GM12878 (cell line): Measurements from ENCODE around the gene CSMD2. TPM values are rescaled to one million over a fixed set of nuclear protein-coding genes. Genes with fewer than 3 reads are reported as not detected.

Experiments used
- ATAC-seq: fragments of 200-7000 bp; cut with Tn5 transposase; 3 replicates; pipeline ENCODE4 v1.9.1; 2020; ENCODE audit warnings: mild to moderate bottlenecking, moderate library complexity
- BruUV-seq: library from RNA; stranded (reverse); fragments of 400-500 nt; replicated peaks from 2 replicates; lab custom pipeline; 2021; lab: Mats Ljungman, UMichigan
- CTCF ChIA-PET: fragments of 300-600 bp; sonication (Branson Sonifier 250); formaldehyde crosslinking; extraction: SDS; loops from one replicate; lab custom pipeline; 2021; ENCODE audit warnings: inconsistent platforms; lab: Yijun Ruan, JAX
- POLR2A ChIA-PET: fragments of 350-600 bp; formaldehyde crosslinking; extraction: SDS; loops from one replicate; lab custom pipeline; 2021; ENCODE audit warnings: inconsistent platforms; lab: Charles Lee
- RAD21 ChIA-PET: fragments of 300-600 bp; sonication (Branson Sonifier 250); formaldehyde crosslinking; loops from one replicate; lab custom pipeline; 2023; ENCODE audit warnings: antibody characterized with exemption; ENCODE audit not compliant: unreplicated experiment; lab: Charles Lee
- SMC1A ChIA-PET: fragments of 300-600 bp; sonication (Branson Sonifier 250); formaldehyde crosslinking; loops from one replicate; lab custom pipeline; 2023; ENCODE audit not compliant: unreplicated experiment, uncharacterized antibody; lab: Charles Lee
- DNase-seq: peaks from one replicate; pipeline ENCODE4 v3.0.0-alpha.2; 2011; ENCODE audit warnings: low read depth, low spot score
- FAIRE-seq: peaks from 3 replicates; lab custom pipeline; 2011; peaks lifted over from hg19 to GRCh38; lab: Jason Lieb, UNC
- H2AFZ ChIP-seq: 2 replicates; pipeline ENCODE4 v1.6.0; 2011; ENCODE audit warnings: low read depth, low read length, control low read depth; ENCODE audit not compliant: control insufficient read depth
- H3K27ac ChIP-seq: 2 replicates; pipeline ENCODE4 v1.5.1; 2011; ENCODE audit warnings: control low read depth; ENCODE audit not compliant: control insufficient read depth, insufficient read depth
- H3K27me3 ChIP-seq, 2 experiments: replicated peaks in 1 of 2; 2 replicates each; pipeline versions ENCODE4 v1.6.0 to v1.6.1; 2011; ENCODE audit warnings: low read length in 1 of 2; ENCODE audit not compliant: control insufficient read depth in 2 of 2, insufficient read depth in 2 of 2
- H3K36me3 ChIP-seq, 2 experiments: 2 replicates each; pipeline ENCODE4 v1.5.1; 2011; ENCODE audit warnings: low read length in 1 of 2; ENCODE audit not compliant: control insufficient read depth in 2 of 2, insufficient read depth in 2 of 2
- H3K4me1 ChIP-seq: 2 replicates; pipeline ENCODE4 v1.6.1; 2011; ENCODE audit warnings: mild to moderate bottlenecking, low read length, moderate library complexity, mixed read lengths; ENCODE audit not compliant: control insufficient read depth, insufficient read depth
- H3K4me2 ChIP-seq: 2 replicates; pipeline ENCODE4 v1.6.0; 2011; ENCODE audit warnings: control low read depth; ENCODE audit not compliant: control insufficient read depth, insufficient read depth
- H3K4me3 ChIP-seq: fragments of 200-600 bp; sonication (generic); 2 replicates; pipeline ENCODE4 v1.5.1; 2016
- H3K79me2 ChIP-seq: 2 replicates; pipeline ENCODE4 v1.6.0; 2011; ENCODE audit warnings: low read length; ENCODE audit not compliant: control insufficient read depth, insufficient read depth
- H3K9ac ChIP-seq: 2 replicates; pipeline ENCODE4 v1.8.0; 2011; ENCODE audit warnings: low read length, control low read depth, mixed read lengths; ENCODE audit not compliant: control insufficient read depth, insufficient read depth
- H3K9me3 ChIP-seq: replicated peaks from 3 replicates; pipeline ENCODE4 v1.5.1; 2011; ENCODE audit warnings: mild to moderate bottlenecking, low read length; ENCODE audit not compliant: control insufficient read depth, insufficient read depth
- H4K20me1 ChIP-seq: 2 replicates; pipeline ENCODE4 v1.6.0; 2011; ENCODE audit not compliant: control insufficient read depth, insufficient read depth
- ASH2L ChIP-seq: fragments of 300-600, 200-600 bp; sonication (generic); IDR thresholded peaks from 2 replicates; pipeline ENCODE4 v1.6.1; 2017; ENCODE audit warnings: low read depth, mild to moderate bottlenecking, borderline replicate concordance
- CHD1 ChIP-seq: IDR thresholded peaks from 2 replicates; pipeline ENCODE4 v1.6.1; 2012; ENCODE audit warnings: low read depth, low read length, improper control_type of control experiment
- NKRF ChIP-seq: fragments of 450-650 bp; conservative IDR thresholded peaks from 2 replicates; pipeline ENCODE4 v1.6.1; 2017; ENCODE audit warnings: mild to moderate bottlenecking, moderate library complexity
- NR2C1 ChIP-seq: fragments of 450-650 bp; IDR thresholded peaks from 2 replicates; pipeline ENCODE4 v1.6.1; 2017; ENCODE audit warnings: antibody characterized with exemption, mild to moderate bottlenecking, moderate library complexity
- POLR2A ChIP-seq: IDR thresholded peaks from 2 replicates; pipeline ENCODE4 v1.6.1; 2011; ENCODE audit warnings: low read depth, mild to moderate bottlenecking, low read length
- POU2F2 ChIP-seq: IDR thresholded peaks from 3 replicates; pipeline ENCODE4 v1.6.1; 2011; ENCODE audit warnings: low read depth, mild to moderate bottlenecking, low read length, borderline replicate concordance
- RAD21 ChIP-seq: IDR thresholded peaks from 2 replicates; pipeline ENCODE4 v1.6.1; 2011; ENCODE audit warnings: mild to moderate bottlenecking, low read depth, low read length, moderate library complexity; ENCODE audit not compliant: insufficient read depth
- RB1 ChIP-seq: fragments of 450-650 bp; formaldehyde crosslinking; IDR thresholded peaks from 2 replicates; pipeline ENCODE4 v1.6.1; 2017; ENCODE audit warnings: mild to moderate bottlenecking, borderline replicate concordance
- SP1 ChIP-seq: IDR thresholded peaks from one replicate; pipeline ENCODE4 v1.6.1; 2011; ENCODE audit warnings: low read depth, low read length
- SRF ChIP-seq, 2 experiments: IDR thresholded peaks; 2 replicates each; pipeline ENCODE4 v1.6.1; 2011; ENCODE audit warnings: low read depth in 2 of 2, low read length in 2 of 2, mild to moderate bottlenecking in 1 of 2, moderate library complexity in 1 of 2
- USF2 ChIP-seq: IDR thresholded peaks from 2 replicates; pipeline ENCODE4 v1.6.1; 2011; ENCODE audit warnings: low read depth, low read length, improper control_type of control experiment, borderline replicate concordance
- ZNF384 ChIP-seq: IDR thresholded peaks from 2 replicates; pipeline ENCODE4 v1.6.1; 2012; ENCODE audit warnings: low read depth, mild to moderate bottlenecking, low read length, improper control_type of control experiment, borderline replicate concordance
- ZNF592 ChIP-seq: fragments of 450-650 bp; IDR thresholded peaks from 2 replicates; pipeline ENCODE4 v1.6.1; 2017; ENCODE audit warnings: mild to moderate bottlenecking, moderate library complexity
- WGBS: methylation state at CpG from one replicate; pipeline ENCODE4 v1.1.6; 2016; ENCODE audit warnings: low lambda C conversion rate; ENCODE audit not compliant: insufficient replicate concordance, insufficient coverage; ENCODE audit errors: missing lambda C conversion rate; 5-methylcytosine and 5-hydroxymethylcytosine counted together
- in situ Hi-C: fragments of 300-500 bp; cut with MboI; formaldehyde crosslinking; loops from 9 replicates; pipeline ENCODE4 v1.14.3; 2018; ENCODE audit warnings: mixed read lengths
- intact Hi-C: fragments of 100-400 bp; cut with micrococcal nuclease; formaldehyde crosslinking; loops from one replicate; pipeline ENCODE4 v1.14.2; 2022; ENCODE audit not compliant: unreplicated experiment
- polyA plus RNA-seq, 11 experiments: library from polyadenylated mRNA; depleted of rRNA in 4 of 11; unstranded in 6 of 11; stranded (reverse) in 5 of 11; fragments of >200 nt; fragmentation: Nextera tagmentation in 4 of 11; fragmentation: Illumina TruSeq in 1 of 11; extraction: Ambion mirVana in 4 of 11; extraction: Trizol in 1 of 11; gene quantifications; 1 replicate in 1 of 11; 2 replicates in 10 of 11; pipeline versions ENCODE4 v1.2.1 to v1.2.3, GENCODE V29; 2011 to 2016; ENCODE audit warnings: inconsistent platforms in 2 of 11, missing spikeins in 2 of 11, low read depth in 1 of 11
- total RNA-seq, 4 experiments: library from RNA; depleted of rRNA in 3 of 4; stranded (reverse); fragments of >200 nt in 3 of 4; fragmentation: Illumina TruSeq in 1 of 4; extraction: Trizol in 1 of 4; gene quantifications; 2 replicates each; pipeline versions ENCODE4 v1.2.1 to v1.2.3, GENCODE V29; 2013 to 2021
- TF ChIP-seq, protein P1 (sequence below): fragments of 450-650 bp; IDR thresholded peaks from 2 replicates; pipeline ENCODE4 v1.6.1; 2017; ENCODE audit warnings: low read depth, mild to moderate bottlenecking, moderate library complexity
- TF ChIP-seq, protein P2 (sequence below): fragments of 450-650 bp; IDR thresholded peaks from 2 replicates; pipeline ENCODE4 v1.6.1; 2017; ENCODE audit warnings: borderline replicate concordance

CSMD2 gene
- total and polyA plus RNA-seq, 10 of the 15 experiments (the other 5 are each of a cell fraction or from before 2014, with no cell fraction given): under 0.01 TPM; not detected in 9

- intact Hi-C loops (no loop called here), in situ Hi-C loops (no loop called here)
- BruUV-seq: no TSS peak
- FAIRE-seq (no peak), ATAC-seq (no peak), DNase-seq (no peak)
- no peak overlapping the region for H3K4me3 ChIP-seq
- H2AFZ ChIP-seq: no peak overlapping the region
- ChIA-PET POLR2A (interaction anchor here (0.7 kb wide), 1 partner anchor 1040 kb away, joined by 4 read pairs; no protein-coding TSS in a partner anchor), CTCF (no interaction called here), SMC1A (no interaction called here), RAD21 (no interaction called here)
- 5% methylated on average over 3 of the region's 3 CpGs for WGBS
- H3K27ac ChIP-seq: no peak overlapping the region
- H3K27me3 ChIP-seq: no peaks in the 10 kb centered on the region; a peak in 2 of 4 replicates
- no peak overlapping the region for H3K4me2 ChIP-seq
- no peaks in the 10 kb centered on the region for H3K79me2 ChIP-seq
- H3K9me3 ChIP-seq: no peaks in the 10 kb centered on the region
- H4K20me1 ChIP-seq: no peaks in the 10 kb centered on the region
- no peaks in the 10 kb centered on the region for H3K4me1 ChIP-seq
- no peaks in the 10 kb centered on the region for H3K36me3 ChIP-seq
- H3K9ac ChIP-seq: no peak overlapping the region
- TF ChIP-seq NR2C1 (no peak), RB1 (no peak), SP1 (no peak), SRF (IDR thresholded peaks at IDR 0.05; ENCODE audit: low read depth in 2 of 2, low read length in 2 of 2) (no peak), CHD1 (no peak), RAD21 (no peak), POU2F2 (no peak), ASH2L (no peak), USF2 (no peak), ZNF384 (no peak), NKRF (no peak), POLR2A (no peak), ZNF592 (no peak)
- TF ChIP-seq, protein P1, sequence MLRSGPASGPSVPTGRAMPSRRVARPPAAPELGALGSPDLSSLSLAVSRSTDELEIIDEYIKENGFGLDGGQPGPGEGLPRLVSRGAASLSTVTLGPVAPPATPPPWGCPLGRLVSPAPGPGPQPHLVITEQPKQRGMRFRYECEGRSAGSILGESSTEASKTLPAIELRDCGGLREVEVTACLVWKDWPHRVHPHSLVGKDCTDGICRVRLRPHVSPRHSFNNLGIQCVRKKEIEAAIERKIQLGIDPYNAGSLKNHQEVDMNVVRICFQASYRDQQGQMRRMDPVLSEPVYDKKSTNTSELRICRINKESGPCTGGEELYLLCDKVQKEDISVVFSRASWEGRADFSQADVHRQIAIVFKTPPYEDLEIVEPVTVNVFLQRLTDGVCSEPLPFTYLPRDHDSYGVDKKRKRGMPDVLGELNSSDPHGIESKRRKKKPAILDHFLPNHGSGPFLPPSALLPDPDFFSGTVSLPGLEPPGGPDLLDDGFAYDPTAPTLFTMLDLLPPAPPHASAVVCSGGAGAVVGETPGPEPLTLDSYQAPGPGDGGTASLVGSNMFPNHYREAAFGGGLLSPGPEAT: no peak
- TF ChIP-seq, protein P2, sequence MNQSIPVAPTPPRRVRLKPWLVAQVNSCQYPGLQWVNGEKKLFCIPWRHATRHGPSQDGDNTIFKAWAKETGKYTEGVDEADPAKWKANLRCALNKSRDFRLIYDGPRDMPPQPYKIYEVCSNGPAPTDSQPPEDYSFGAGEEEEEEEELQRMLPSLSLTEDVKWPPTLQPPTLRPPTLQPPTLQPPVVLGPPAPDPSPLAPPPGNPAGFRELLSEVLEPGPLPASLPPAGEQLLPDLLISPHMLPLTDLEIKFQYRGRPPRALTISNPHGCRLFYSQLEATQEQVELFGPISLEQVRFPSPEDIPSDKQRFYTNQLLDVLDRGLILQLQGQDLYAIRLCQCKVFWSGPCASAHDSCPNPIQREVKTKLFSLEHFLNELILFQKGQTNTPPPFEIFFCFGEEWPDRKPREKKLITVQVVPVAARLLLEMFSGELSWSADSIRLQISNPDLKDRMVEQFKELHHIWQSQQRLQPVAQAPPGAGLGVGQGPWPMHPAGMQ: no peak
These were observed 176.9 kb downstream of the CSMD2 start for GRCh38 chr1:33988161-33988560.
